Neural cell (in vitro differentiated cells): ENCODE measurements around the gene ASPSCR1.

Experiments
- EZH2 ChIP-seq: fragments of 200-600, 300-800 bp; shearing (Covaris generic), sonication (generic); IDR thresholded peaks from 2 replicates; pipeline ENCODE4 v1.6.1; 2014; ENCODE audit warnings: antibody characterized with exemption, low read length, borderline replicate concordance, mild to moderate bottlenecking; ENCODE audit not compliant: insufficient read depth, poor library complexity, severe bottlenecking
- POLR2AphosphoS5 ChIP-seq: IDR thresholded peaks from 2 replicates; pipeline ENCODE4 v1.6.1; 2012
- TAF1 ChIP-seq: IDR thresholded peaks from 2 replicates; pipeline ENCODE4 v1.6.1; 2012; ENCODE audit warnings: low read depth
- TF ChIP-seq, protein P1 (sequence below): fragments of 450-650 bp; IDR thresholded peaks from 2 replicates; pipeline ENCODE4 v1.5.1; 2014; ENCODE audit warnings: antibody characterized with exemption, mild to moderate bottlenecking, moderate library complexity; ENCODE audit not compliant: poor library complexity, severe bottlenecking
- TF ChIP-seq, protein P2 (sequence below): IDR thresholded peaks from 2 replicates; pipeline ENCODE4 v1.6.1; 2012; ENCODE audit warnings: borderline replicate concordance

DNA sequence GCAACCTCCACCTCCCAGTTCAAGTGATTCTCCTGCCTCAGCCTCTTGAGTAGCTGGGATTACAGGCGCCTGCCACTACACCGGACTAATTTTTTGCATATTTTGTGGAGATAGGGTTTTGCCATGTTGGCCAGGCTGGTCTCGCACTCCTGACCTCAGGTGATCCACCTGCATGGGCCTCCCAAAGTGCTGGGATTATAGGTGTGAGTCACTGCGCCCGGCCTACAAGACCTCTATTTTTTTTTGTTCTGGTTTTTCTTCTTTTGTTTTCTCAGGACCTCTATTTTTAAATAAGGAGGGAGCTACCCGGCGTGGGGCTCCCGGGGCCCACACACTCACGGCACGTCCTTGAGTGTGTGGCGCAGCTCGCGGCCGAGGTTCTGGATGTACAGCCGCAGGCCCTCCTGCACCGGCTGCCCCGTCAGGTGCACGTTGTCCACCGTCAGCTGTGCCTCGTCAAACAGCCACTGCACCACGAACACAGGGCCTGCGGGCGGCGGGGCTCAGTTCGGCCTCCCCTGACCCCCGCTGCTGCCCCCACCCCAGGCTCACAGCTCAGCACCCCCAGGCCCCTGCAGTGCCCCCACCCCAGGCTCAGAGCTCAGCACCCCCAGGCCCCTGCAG is 22.3 kb upstream of the ASPSCR1 start:
- TF ChIP-seq, protein P1, sequence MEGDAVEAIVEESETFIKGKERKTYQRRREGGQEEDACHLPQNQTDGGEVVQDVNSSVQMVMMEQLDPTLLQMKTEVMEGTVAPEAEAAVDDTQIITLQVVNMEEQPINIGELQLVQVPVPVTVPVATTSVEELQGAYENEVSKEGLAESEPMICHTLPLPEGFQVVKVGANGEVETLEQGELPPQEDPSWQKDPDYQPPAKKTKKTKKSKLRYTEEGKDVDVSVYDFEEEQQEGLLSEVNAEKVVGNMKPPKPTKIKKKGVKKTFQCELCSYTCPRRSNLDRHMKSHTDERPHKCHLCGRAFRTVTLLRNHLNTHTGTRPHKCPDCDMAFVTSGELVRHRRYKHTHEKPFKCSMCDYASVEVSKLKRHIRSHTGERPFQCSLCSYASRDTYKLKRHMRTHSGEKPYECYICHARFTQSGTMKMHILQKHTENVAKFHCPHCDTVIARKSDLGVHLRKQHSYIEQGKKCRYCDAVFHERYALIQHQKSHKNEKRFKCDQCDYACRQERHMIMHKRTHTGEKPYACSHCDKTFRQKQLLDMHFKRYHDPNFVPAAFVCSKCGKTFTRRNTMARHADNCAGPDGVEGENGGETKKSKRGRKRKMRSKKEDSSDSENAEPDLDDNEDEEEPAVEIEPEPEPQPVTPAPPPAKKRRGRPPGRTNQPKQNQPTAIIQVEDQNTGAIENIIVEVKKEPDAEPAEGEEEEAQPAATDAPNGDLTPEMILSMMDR = no peak
- TF ChIP-seq EZH2 (no peak), POLR2AphosphoS5 (no peak), TAF1 (no peak)
- TF ChIP-seq, protein P2, sequence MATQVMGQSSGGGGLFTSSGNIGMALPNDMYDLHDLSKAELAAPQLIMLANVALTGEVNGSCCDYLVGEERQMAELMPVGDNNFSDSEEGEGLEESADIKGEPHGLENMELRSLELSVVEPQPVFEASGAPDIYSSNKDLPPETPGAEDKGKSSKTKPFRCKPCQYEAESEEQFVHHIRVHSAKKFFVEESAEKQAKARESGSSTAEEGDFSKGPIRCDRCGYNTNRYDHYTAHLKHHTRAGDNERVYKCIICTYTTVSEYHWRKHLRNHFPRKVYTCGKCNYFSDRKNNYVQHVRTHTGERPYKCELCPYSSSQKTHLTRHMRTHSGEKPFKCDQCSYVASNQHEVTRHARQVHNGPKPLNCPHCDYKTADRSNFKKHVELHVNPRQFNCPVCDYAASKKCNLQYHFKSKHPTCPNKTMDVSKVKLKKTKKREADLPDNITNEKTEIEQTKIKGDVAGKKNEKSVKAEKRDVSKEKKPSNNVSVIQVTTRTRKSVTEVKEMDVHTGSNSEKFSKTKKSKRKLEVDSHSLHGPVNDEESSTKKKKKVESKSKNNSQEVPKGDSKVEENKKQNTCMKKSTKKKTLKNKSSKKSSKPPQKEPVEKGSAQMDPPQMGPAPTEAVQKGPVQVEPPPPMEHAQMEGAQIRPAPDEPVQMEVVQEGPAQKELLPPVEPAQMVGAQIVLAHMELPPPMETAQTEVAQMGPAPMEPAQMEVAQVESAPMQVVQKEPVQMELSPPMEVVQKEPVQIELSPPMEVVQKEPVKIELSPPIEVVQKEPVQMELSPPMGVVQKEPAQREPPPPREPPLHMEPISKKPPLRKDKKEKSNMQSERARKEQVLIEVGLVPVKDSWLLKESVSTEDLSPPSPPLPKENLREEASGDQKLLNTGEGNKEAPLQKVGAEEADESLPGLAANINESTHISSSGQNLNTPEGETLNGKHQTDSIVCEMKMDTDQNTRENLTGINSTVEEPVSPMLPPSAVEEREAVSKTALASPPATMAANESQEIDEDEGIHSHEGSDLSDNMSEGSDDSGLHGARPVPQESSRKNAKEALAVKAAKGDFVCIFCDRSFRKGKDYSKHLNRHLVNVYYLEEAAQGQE = no peak
